Prostate gland (tissue), 2 donors: ENCODE results near the gene FKBP15. TPM values are rescaled to one million over a fixed set of nuclear protein-coding genes. Genes with fewer than 3 reads are reported as not detected.

Source experiments
- DNase-seq: peaks from one replicate; pipeline ENCODE4 v3.0.0-alpha.2; 2019; ENCODE audit warnings: low spot score
- H3K27ac ChIP-seq, 2 donors: fragments of 200-600 bp; sonication (generic); 2 replicates each; pipeline ENCODE4 v1.5.1; 2017 to 2019
- H3K27me3 ChIP-seq: fragments of 200-600 bp; sonication (generic); replicated peaks from 2 replicates; pipeline ENCODE4 v1.5.1; 2019; ENCODE audit not compliant: insufficient read depth
- H3K36me3 ChIP-seq, 2 donors: fragments of 200-600 bp; sonication (generic); 1 replicate in 1 of 2; 2 replicates in 1 of 2; pipeline versions ENCODE4 v1.5.1 to v1.8.1; 2017 to 2019
- H3K4me1 ChIP-seq: fragments of 200-600 bp; sonication (generic); replicated peaks from 2 replicates; pipeline ENCODE4 v1.5.1; 2019
- H3K4me3 ChIP-seq, 2 donors: fragments of 200-600 bp; sonication (generic); 2 replicates each; pipeline ENCODE4 v1.5.1; 2017 to 2019
- H3K9me3 ChIP-seq: fragments of 200-600 bp; sonication (generic); 2 replicates; pipeline ENCODE4 v1.5.1; 2017
- POLR2A ChIP-seq: fragments of 450-650 bp; IDR thresholded peaks from one replicate; pipeline ENCODE4 v1.6.1; 2016; ENCODE audit warnings: antibody characterized with exemption, mild to moderate bottlenecking
- POLR2AphosphoS5 ChIP-seq: sonication (generic); formaldehyde crosslinking; IDR thresholded peaks from one replicate; pipeline ENCODE4 v1.6.1; 2017; ENCODE audit warnings: antibody characterized with exemption
- WGBS: methylation state at CpG from one replicate; pipeline ENCODE4 v1.1.5; 2018; 5-methylcytosine and 5-hydroxymethylcytosine counted together
- intact Hi-C: fragments of 100-400 bp; cut with DNase I; formaldehyde crosslinking; loops from one replicate; pipeline ENCODE4 v1.14.2; 2022
- total RNA-seq, 2 donors: library from RNA; depleted of rRNA; stranded (reverse); fragments of >200 nt; gene quantifications; one replicate each; pipeline ENCODE4 v1.1.0, GENCODE V29; 2016
- TF ChIP-seq, protein P1 (sequence below), 4 experiments: fragments of 200-600 bp in 2 of 4; fragments of 450-650 bp in 2 of 4; sonication (generic) in 2 of 4; IDR thresholded peaks; 1 replicate in 3 of 4; 2 replicates in 1 of 4; pipeline ENCODE4 v1.5.1; 2016 to 2019; ENCODE audit warnings: antibody characterized with exemption in 4 of 4, mild to moderate bottlenecking in 2 of 4, moderate library complexity in 2 of 4

The FKBP15 gene
- total RNA-seq, 2 donors from 2014 or later: 22.5 to 25.7 TPM

GRCh38 chr9:113227436-113227835 is 6.4 kb upstream of the FKBP15 start:
- Histone ChIP-seq H3K4me1 (no peaks in the 10 kb centered on the region), H3K27ac (peak overlapping the region in 1 of 2 donors; percentile 67), H3K4me3 (no peak overlapping the region), H3K27me3 (no peaks in the 10 kb centered on the region), H3K9me3 (no peaks in the 10 kb centered on the region), H3K36me3 (no peaks in the 10 kb centered on the region)
- no peak for DNase-seq
- WGBS: 0% methylated on average over 1 of the region's 1 CpG
- intact Hi-C loops: no loop called here
- no peak for TF ChIP-seq POLR2A
- no peak for TF ChIP-seq POLR2AphosphoS5
- TF ChIP-seq, protein P1, sequence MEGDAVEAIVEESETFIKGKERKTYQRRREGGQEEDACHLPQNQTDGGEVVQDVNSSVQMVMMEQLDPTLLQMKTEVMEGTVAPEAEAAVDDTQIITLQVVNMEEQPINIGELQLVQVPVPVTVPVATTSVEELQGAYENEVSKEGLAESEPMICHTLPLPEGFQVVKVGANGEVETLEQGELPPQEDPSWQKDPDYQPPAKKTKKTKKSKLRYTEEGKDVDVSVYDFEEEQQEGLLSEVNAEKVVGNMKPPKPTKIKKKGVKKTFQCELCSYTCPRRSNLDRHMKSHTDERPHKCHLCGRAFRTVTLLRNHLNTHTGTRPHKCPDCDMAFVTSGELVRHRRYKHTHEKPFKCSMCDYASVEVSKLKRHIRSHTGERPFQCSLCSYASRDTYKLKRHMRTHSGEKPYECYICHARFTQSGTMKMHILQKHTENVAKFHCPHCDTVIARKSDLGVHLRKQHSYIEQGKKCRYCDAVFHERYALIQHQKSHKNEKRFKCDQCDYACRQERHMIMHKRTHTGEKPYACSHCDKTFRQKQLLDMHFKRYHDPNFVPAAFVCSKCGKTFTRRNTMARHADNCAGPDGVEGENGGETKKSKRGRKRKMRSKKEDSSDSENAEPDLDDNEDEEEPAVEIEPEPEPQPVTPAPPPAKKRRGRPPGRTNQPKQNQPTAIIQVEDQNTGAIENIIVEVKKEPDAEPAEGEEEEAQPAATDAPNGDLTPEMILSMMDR (IDR thresholded peaks at IDR 0.05): no peak

- intact Hi-C loops: loop anchor here (5.0 kb wide), 1 partner anchor 48 kb away; no protein-coding TSS in a partner anchor
- 82% methylated on average over 2 of the region's 2 CpGs for WGBS
- DNase-seq: no peak
Observed at GRCh38 chr9:113223963-113224362, 2.9 kb upstream of the FKBP15 start.

DNA sequence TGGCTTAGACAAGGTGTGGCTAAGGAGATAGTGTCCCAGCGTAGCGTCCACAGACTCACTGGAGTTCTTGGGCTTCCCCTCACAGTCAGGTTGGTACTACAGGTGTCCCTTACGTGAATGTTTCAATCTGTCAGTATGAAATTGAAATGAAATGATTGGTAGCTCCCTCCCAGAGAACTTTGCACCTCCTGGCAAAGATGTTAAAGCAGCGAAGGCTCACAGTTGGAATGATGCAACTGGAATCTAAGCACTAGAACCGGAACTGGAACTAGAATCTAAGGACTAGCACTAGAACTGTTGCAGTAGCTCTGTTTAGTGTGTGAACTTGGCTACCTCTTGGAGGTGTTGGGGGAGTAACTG is 1.4 kb upstream of the FKBP15 start:
- TF ChIP-seq POLR2AphosphoS5: peak; percentile 27
- no peak for TF ChIP-seq POLR2A
- TF ChIP-seq, protein P1 (IDR thresholded peaks at IDR 0.05): no peak
- Histone ChIP-seq H3K27ac (peak overlapping the region; percentile 78 to 84), H3K4me1 (peaks cover 3% of the 10 kb centered on the region), H3K27me3 (no peaks in the 10 kb centered on the region), H3K36me3 (no peaks in the 10 kb centered on the region), H3K4me3 (peak overlapping the region; percentile 60 to 79), H3K9me3 (no peaks in the 10 kb centered on the region)
- 53% methylated on average over 5 of the region's 5 CpGs for WGBS
- intact Hi-C loops: loop anchor here (5.0 kb wide), 1 partner anchor 50 kb away; no protein-coding TSS in a partner anchor
- DNase-seq: no peak

More at GRCh38 chr9:113223963-113224362, 2.9 kb upstream of the FKBP15 start:
- Histone ChIP-seq H3K4me1 (peaks cover 3% of the 10 kb centered on the region), H3K27ac (no peak overlapping the region), H3K4me3 (no peak overlapping the region), H3K36me3 (no peaks in the 10 kb centered on the region), H3K27me3 (no peaks in the 10 kb centered on the region), H3K9me3 (no peaks in the 10 kb centered on the region)
- TF ChIP-seq POLR2AphosphoS5: no peak
- no peak for TF ChIP-seq POLR2A
- TF ChIP-seq, protein P1 (IDR thresholded peaks at IDR 0.05): no peak

DNA sequence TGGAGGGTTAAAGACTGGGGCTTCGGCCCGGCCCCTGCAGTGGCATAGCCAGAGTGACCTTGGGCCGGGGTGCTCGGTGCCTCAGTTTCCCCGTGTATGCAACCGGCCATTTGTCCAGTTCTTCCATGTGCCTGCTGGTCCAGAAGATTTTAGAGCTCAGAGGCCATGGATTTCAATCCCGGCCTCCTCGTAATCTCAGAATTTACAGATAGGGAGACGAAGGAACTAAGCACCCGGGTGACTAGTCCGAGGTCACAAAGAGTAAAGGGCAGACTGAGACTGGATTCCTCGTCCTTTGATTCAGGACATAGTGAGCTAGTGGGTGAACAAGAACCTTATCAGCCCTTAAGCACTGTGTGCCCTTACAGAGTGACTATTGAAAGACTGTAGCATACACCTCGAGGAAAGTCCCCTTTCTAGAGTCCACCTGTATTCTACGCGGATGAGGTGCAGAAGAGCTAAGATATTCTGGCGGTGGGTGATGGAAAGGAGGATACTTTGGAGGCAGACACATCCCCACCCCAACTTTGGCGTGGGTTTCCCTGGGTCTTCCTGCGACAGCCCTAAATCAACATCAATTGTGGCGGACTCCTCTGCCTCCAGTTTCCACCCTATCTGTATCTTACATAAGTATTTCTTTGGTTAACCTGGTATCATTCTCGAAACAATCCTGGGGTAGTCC is 864 bp upstream of the FKBP15 start:
- Histone ChIP-seq H3K27ac (peak overlapping the region; percentile 78 to 84), H3K27me3 (no peaks in the 10 kb centered on the region), H3K4me3 (peak overlapping the region; percentile 60 to 79), H3K4me1 (peaks cover 3% of the 10 kb centered on the region), H3K36me3 (no peaks in the 10 kb centered on the region), H3K9me3 (no peaks in the 10 kb centered on the region)
- TF ChIP-seq POLR2AphosphoS5: no peak
- TF ChIP-seq, protein P1 (IDR thresholded peaks at IDR 0.05): no peak
- intact Hi-C loops: loop anchor here (5.0 kb wide), 1 partner anchor 50 kb away; no protein-coding TSS in a partner anchor
- no peak for DNase-seq
- WGBS: 12% methylated on average over 20 of the region's 20 CpGs
